ENCODE data around the gene IL19.
"Not testable (repeated sequence)": the region's sequence is repeated elsewhere in the genome, so short reads cannot be mapped to it uniquely, and the experiment has no call there.

The IL19 gene

GRCh38 chr1:206741142-206741701 lies 29.4 kb upstream of the IL19 start:
- no peak for DNase-seq (ENCODE audit: low spot score)

- DNase-seq (ENCODE audit: low spot score): no peak
These were observed 27.7 kb upstream of the IL19 start for GRCh38 chr1:206742719-206743383.

- DNase-seq (ENCODE audit: low spot score): no peak
These were observed 25.9 kb upstream of the IL19 start for GRCh38 chr1:206744683-206745082.

GRCh38 chr1:206745301-206745700 lies 25.3 kb upstream of the IL19 start:
- DNase-seq (ENCODE audit: low spot score): no peak

GRCh38 chr1:206748348-206749030 lies 22.1 kb upstream of the IL19 start:
- DNase-seq (ENCODE audit: low spot score): no peak

- no peak for DNase-seq (ENCODE audit: low spot score)
These were observed 18.7 kb upstream of the IL19 start for GRCh38 chr1:206751891-206752290.

GRCh38 chr1:206752481-206752880 lies 18.1 kb upstream of the IL19 start:
- no peak for DNase-seq (ENCODE audit: low spot score)

- DNase-seq (ENCODE audit: low spot score): no peak
These were observed 17.4 kb upstream of the IL19 start for GRCh38 chr1:206753141-206753540.

- no peak for DNase-seq (ENCODE audit: low spot score)
These were observed 16.6 kb upstream of the IL19 start for GRCh38 chr1:206754011-206754410.

- no peak for DNase-seq (ENCODE audit: low spot score)
These were observed 12.9 kb upstream of the IL19 start for GRCh38 chr1:206757524-206758266.

GRCh38 chr1:206760590-206760989 lies 10.0 kb upstream of the IL19 start:
- DNase-seq (ENCODE audit: low spot score): no peak

GRCh38 chr1:206761159-206761768 lies 9.3 kb upstream of the IL19 start:
- DNase-seq (ENCODE audit: low spot score): no peak

GRCh38 chr1:206762741-206763364 lies 7.7 kb upstream of the IL19 start:
- DNase-seq (ENCODE audit: low spot score): not testable (repeated sequence)

- DNase-seq (ENCODE audit: low spot score): not testable (repeated sequence)
These were observed 4.8 kb upstream of the IL19 start for GRCh38 chr1:206765771-206766170.

GRCh38 chr1:206766251-206766856 lies 4.2 kb upstream of the IL19 start:
- DNase-seq (ENCODE audit: low spot score): no peak

GRCh38 chr1:206768472-206769303 lies 1.9 kb upstream of the IL19 start:
- DNase-seq (ENCODE audit: low spot score): no peak

GRCh38 chr1:206769304-206769731 lies 1.3 kb upstream of the IL19 start:
- DNase-seq (ENCODE audit: low spot score): no peak

- DNase-seq (ENCODE audit: low spot score): no peak
These were observed 742 bp downstream of the IL19 start for GRCh38 chr1:206771338-206771692.

GRCh38 chr1:206772243-206772937 lies 1.8 kb downstream of the IL19 start, which contains the start of gene IL10:
Gene IL10 (minus strand): TSS chr1:206772494. CDS start chr1:206772435, 59 bp downstream.
- DNase-seq (ENCODE audit: low spot score): peak; percentile 15

- no peak for DNase-seq (ENCODE audit: low spot score)
These were observed 3.5 kb downstream of the IL19 start for GRCh38 chr1:206774093-206774492.
